GM21786 (cell line): Measurements from ENCODE around the gene TBC1D22A.

Source experiments
- ATAC-seq: cut with Tn5 transposase; IDR thresholded peaks from one replicate; pipeline ENCODE4 v1.9.1; 2021; ENCODE audit not compliant: unreplicated experiment

Gene TBC1D22A

DNA sequence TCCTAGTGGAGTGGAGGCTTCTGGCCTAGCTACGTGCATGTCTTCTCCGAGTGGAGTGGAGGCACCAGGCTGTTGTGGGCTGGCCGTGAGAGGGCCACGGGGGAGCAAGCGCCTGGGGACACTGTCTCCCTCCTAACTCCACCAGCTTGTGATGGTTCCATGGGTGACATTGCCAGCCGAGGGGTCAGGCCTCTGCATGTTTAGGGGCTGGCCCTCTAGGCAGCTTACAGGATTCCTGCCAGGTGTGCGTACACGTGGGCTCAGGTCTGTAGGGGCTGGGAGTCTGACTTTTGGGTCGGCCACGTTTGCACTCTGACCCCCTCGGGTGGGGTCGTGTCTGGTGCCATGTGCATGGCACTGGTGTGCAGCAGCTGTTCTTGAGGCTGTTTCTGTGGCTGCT lies 31.6 kb downstream of the TBC1D22A start:
- ATAC-seq, result no peak

GRCh38 chr22:46794491-46794890 lies 32.0 kb downstream of the TBC1D22A start:
- no peak for ATAC-seq

DNA sequence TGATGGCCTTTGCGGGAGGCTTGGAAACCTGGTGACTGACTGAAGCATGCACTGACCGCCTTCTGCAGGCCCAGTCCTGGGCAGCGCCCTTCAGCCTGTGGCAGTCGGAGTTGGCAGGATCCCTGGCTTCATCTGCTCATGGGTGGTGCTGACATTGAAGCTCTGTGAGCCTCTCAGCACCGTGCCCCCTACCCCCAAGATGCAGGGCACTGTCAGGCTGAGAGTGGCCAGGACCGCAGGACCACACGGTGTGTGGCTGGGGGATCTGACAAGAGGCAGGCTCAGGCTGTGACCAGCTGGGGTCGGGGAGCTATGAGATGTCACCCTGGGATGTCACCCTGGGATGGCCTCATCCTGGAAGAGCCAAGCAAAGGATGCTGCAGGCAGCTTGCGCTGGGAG lies 32.7 kb downstream of the TBC1D22A start:
- no peak for ATAC-seq

GRCh38 chr22:46795845-46796565 lies 33.6 kb downstream of the TBC1D22A start:
- no peak for ATAC-seq

DNA sequence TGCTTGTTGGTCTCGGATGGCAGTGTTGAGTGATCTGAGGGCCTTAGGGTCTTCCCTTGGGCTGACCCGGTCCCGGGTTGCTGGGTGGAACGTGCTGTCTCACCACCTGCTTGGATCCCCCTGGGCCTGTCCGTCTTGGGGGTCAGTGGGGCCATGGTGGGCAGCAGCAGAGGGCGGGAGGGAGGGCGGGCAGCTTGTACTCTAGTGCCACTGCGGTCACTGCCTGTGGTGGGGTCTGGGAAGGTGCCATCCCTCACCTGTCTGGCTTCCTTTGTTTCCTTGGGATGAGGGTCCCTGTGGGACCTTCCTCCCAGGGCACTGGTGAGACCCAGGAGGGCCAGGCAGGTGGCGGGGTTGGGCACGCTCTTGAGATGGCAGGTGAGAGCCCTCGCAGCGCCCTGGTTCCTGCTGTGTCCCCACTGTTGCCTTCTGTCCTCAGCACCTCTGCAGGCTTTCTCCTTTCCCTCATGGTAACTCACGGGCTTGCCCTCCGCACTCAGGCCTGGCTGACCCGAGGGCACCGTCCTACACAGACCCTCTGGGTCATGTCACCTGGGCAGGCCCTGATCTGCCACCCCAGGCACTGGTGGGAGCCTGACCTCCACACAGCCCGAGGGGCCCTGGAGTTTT lies 34.2 kb downstream of the TBC1D22A start:
- ATAC-seq, result no peak

- no peak for ATAC-seq
Measured at GRCh38 chr22:46797355-46797754, 34.9 kb downstream of the TBC1D22A start.

DNA sequence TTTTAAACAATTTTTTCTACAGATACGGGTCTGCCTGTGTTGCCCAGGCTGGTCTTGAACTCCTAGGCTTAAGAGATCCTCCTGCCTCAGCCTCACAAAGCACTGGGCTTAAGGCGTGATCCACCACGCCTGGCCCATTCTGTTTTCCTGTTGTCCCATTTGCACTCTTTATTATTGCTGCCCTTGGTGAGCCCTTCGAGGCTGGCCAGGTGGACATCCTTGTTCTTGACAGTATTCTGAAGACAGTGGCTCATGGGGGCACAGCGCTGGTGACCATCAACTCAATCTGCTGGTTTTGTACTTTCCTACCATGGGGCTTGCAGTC lies 35.6 kb downstream of the TBC1D22A start:
- no peak for ATAC-seq

GRCh38 chr22:46798366-46799350 lies 36.2 kb downstream of the TBC1D22A start:
- ATAC-seq, result no peak

DNA sequence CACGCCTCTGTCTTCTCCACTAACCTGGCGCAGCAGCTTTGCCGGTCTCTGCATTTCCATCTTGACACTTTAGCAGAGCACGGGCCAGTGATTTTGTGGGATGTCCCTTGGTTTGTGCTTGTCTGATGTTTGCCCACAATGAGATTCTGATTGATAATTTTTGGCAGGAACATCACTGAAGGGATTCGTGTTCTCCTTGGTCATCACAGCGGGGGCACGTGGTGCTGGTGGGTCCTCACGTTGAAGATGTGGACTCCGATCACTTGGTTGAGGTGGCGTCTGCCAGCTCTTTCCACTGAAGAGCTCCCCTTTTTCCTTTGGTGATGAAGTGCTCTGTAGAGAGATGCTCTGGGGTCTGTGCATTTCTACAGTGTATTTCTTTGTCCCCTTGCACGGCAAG lies 37.2 kb downstream of the TBC1D22A start:
- ATAC-seq, result no peak

GRCh38 chr22:46800102-46800857 lies 37.8 kb downstream of the TBC1D22A start:
- ATAC-seq, result no peak

- ATAC-seq, result no peak
Measured at GRCh38 chr22:46801331-46801811, 38.9 kb downstream of the TBC1D22A start.

DNA sequence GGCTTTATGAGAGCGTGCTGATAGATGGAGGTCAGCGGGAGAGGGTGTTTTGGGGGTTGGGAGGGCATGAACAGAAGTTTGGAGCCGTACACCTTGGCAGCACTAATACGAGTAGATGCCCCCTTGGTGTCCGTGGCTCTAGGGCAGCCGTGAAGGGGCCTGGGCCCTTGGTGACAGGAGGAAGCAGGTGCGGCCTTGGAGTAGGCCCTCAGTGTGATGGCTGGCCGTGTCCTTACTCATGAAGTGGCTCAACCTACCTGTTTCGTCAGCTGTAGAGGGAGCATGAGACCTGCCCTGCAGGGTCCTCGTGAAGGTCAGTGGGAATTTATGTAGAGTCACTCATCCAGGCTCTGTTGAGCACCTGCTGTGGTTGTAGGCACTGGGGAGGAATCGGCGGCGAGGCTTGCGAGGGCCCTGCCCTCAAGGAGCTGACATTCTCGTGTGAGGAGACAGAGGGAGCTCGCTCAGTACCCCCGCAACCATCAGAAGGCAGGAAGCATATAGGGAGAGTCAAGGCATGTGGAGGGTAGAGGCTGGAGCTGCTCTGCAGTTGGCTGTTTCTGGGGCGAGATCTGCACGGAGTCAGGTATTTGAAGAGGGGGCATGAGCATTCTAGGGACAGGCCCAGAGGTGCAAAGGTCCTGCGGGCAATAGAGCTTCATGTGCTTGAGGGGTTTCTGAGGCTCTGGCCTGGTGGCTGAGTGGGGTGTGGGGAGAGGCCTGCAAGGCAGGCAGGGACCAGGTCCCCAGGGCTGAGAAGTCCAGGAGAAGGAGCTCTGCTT lies 39.6 kb downstream of the TBC1D22A start:
- ATAC-seq, result no peak

- ATAC-seq, result no peak
Measured at GRCh38 chr22:46802608-46803027, 40.2 kb downstream of the TBC1D22A start.

GRCh38 chr22:46803031-46803880 lies 40.8 kb downstream of the TBC1D22A start:
- ATAC-seq, result no peak

- ATAC-seq, result no peak
Measured at GRCh38 chr22:46803936-46804335, 41.5 kb downstream of the TBC1D22A start.

DNA sequence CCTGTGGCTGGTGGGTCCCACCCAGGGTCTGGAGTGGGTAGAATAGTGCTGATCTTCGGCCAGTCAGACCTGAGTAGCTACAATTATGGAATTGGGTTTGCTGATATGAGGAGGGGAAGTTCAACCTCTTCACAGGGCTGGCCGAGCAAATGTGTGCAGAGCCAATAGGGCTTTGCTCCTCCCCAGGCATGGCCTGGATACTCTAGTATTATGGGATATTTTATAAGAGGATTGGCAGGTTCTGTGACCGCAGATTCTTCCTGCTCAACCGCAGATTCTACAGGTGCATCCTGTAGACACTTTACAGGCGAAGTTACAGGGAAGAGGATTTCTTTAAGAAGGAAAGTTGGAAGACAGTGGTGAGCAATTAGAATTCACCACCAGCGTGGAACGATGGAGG lies 44.3 kb downstream of the TBC1D22A start:
- ATAC-seq, result no peak

DNA sequence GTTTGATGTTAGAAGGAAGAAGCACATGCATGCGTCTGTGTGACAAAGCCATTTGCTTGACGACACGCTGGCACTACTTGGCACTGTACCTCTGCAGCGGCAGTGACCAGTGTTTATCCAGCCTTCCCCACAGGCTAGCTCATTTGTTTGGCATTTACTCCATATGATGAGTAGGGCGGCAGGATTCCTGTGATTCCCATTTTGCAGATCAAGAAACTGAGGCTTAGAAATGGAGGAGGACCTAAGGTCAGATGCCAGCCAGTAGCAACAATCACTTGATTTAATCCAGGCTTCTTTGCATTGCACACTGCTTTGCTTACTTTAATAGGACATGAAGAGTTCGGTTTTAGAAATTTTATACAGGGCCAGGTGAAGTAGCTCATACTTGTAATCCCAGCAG lies 45.0 kb downstream of the TBC1D22A start:
- no peak for ATAC-seq

- ATAC-seq, result no peak
Measured at GRCh38 chr22:46809153-46809885, 46.9 kb downstream of the TBC1D22A start.
